Fibroblast of skin of left biceps (primary cell): ENCODE results near the gene ZNF787.
"Not testable (repeated sequence)": the region's sequence is repeated elsewhere in the genome, so short reads cannot be mapped to it uniquely, and the experiment has no call there.

ENCODE experiments used
- DNase-seq, 2 experiments: peaks; one replicate each; pipeline ENCODE4 v3.0.0-alpha.2; 2013; ENCODE audit warnings: low read depth in 2 of 2

ZNF787 gene

DNA sequence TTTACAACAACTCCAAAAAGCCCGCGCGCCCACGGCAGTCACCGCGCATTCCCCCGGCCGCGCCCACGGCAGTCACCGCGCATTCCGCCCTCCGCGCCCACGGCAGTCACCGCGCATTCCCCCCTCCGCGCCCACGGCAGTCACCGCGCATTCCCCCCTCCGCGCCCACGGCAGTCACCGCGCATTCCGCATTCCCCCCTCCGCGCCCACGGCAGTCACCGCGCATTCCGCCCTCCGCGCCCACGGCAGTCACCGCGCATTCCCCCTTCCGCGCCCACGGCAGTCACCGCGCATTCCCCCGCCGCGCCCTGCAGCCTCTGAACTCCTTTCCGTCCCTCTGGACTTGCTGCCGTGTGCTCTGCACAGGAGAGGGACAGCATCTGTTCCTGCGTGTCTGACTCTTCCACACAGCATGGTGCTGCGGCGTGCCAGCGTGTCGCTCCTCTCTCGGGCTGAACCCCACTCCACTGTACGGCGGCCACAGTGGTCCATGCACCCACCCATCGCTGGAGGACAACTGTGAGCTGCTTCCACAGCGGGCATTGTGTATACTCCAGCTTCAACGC lies 15.2 kb downstream of the ZNF787 start:
- not testable (repeated sequence) for DNase-seq

DNA sequence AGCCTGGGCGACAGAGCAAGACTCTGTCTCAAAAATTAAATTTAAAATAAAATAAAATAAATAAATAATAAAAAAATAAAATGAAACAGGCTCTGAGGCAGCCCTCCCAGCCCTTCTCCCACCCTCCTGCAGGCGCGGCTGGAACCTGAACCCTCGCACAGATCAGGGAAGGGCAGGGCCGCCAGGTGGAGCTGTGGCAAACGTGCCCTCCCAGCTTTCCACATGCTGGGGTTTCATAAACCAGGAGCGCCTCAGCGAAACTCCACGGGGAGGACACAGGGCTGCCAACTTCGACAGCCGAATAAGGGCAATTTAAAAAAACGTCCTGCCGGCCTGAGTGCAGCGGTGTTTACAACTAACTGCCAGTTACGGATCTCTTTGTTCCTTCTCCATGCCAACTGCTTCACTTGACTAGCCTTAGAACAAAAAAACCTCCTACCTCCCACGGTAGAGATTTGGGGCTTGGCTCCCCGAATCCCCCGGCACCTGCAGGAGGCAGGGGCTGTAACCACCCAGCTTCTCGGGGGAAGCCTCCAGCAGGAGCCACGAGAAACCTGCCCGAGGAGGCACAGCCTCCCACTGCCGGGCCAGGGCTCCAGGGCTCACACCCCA lies 15.9 kb downstream of the ZNF787 start:
- no peak for DNase-seq

DNA sequence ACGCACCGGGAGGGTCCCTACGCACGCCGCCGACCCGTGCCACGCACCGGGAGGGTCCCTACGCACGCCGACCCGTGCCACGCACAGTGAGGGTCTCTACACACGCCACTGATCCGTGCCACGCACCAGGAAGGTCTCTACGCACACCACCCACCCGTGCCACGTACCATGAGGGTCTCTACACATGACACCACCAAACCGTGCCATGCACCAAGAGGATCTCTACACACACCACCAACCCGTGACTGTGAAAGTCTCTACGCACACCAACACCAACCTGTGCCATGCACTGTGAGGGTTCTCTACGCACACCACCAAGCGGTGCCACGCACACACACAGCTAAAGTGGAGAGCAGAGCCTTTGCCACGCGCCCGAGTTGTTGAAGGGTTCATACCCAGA lies 16.7 kb downstream of the ZNF787 start:
- DNase-seq: no peak

DNA sequence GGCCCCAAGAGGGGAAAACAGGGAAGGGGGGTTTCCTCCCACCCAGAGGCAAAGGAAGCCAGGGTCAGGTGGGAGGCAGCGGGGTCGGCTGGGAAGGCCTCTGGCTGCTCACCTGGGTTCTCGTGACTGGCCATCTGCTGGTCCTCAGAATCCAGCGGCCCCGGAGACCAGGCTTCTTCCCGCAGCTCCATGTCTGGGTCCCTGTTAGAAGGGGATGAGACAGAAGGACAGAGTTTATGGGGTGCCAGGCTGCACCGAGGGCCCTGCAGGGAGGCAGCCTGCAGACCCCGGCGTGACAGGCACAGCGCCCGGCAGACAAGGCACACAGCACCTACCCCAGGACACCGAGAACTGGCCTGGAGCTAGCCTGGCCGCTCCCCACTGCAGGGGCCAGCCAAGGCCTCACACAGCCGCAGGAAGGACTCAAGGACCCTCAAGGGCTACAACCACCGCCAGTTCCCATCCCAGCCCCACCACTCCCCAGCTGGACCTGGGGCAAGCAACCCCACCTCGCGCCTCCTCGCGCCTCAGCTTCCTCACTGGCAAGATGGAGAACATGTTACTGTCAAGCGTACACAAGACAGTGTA lies 18.0 kb downstream of the ZNF787 start:
- no peak for DNase-seq

DNA sequence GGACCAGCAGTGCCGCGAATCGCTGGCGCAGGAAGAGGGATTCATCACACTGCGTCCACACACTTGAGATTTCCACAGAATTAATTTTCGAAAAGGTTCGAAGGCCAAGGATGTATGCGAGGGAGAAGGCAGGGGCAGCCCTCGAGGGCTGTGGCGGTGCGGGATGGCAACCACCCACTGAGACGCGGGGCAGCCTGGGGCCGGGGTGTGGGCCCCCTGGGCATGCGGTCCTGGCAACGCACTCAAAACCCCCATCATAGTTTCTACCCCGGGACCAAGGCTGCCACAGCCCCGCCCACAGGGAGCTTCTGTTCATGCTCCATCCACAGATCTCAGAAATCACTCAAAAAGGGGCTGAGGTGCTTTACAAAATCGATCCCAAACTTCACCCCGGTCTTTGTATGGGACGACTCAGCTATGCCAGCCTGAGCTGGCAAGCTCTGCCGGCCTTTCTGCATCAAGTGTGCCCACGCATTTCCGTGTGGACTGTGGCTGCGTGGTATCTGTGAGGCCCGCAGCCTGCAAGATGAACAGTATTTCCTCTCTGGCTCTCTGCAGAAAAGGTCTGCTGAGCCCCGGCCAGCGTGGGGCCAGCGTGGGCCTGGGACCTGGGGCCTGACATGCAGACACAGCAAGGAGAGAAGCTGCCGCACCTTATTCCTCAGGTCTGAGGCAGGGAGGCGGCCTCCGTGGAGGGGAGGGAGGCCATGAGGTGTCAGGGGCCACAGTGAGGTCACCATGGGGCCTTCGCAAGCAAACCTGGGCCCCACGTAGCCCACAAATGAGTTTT lies 19.2 kb downstream of the ZNF787 start:
- DNase-seq: no peak

DNA sequence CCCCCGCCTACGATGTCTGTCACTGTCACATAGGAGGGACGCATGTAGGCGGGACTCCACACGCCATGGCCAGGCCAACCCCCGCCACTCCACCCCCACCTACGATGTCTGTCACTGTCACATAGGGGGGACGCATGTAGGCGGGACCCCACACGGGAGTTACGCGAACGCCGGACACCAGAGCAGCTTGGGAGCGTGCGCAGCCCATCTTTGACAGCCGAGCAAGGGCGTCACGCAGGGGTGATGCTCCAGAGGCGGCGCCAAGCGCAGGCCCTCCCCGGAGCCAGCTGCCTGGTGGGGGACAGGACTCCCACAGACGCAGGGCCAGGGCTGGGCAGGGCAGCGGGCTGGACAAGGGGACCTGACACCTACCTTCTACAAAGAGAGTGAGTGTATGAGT lies 20.0 kb downstream of the ZNF787 start:
- no peak for DNase-seq

DNA sequence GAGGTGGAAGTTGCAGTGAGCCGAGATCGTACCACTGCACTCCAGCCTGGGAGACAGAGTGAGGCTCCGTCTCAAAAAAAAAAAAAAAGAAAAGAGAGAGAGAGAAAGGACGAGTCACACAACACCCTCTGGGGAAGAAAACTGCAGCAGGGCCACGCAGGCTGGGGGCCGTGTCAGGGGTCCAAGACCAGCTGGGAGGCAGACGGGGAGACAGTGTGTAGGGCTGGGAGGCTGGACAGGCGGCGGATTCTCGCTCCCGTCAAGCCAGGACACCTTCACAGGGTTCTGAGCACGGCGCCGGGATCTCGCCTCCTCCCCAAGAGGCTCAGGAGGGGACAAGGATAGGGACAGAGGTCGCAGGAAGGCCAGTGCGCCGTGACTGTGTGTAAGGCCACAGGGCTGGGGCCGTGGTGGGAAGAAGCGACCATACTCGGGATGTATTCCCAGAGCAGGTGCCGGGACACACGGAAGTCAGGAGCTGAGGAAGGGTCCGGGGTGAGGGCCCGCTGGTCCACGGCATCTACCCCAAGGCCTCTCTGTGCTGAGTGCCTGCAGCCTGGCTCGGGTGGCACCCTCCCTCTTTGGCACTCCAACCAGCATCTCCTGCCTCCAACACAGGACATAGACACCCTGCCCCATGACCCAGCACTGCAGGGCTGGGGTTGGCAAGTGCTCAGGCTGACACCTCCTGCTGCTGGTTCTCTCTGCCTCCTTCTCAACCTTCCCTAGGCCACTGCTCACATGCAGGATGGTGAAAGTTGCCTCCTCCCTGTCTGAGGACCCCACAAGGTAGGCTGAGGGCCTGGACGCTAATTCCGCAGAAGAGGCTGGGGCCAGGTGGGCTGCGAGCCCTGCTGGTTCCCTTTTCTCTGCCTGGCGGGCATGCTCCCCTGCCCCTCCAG lies 21.2 kb downstream of the ZNF787 start:
- DNase-seq: no peak

DNA sequence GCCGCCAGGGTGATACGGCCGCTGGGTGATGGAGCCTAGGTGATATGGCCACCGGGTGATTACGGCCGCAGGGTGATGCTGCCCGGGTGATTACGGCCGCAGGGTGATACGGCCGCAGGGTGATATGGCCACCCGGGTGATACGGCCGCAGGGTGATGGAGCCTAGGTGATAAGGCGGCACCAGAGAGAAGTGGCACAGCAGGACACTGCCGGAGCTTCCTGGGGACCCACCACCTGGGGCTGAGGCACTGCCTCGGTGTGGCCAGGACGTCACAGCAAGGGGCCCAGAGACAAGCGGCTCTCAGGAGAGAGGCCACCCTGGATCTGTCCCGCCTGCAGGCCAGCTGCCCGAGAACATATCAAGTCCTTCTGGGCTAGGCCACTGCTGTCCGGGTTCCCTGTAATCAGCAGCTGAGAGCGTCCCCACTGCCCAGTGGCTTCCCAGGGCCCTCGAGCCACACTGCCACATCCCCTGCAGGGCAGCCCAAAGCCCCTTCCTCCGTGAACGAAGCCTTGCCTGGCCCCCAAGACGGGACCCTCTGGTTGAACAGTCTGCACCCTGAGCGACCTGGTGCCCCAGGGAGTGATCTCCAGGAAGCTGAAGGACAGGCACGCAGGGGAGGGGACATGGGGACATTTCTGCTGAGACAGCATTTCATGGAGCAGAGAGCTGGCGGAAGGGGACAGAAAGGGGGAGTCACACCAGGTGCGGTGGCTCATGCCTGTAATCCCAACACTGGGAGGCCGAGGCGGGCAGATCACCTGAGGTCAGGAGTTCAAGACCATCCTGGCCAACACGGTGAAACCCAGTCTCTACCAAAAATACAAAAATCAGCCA lies 22.1 kb downstream of the ZNF787 start:
- DNase-seq: no peak

DNA sequence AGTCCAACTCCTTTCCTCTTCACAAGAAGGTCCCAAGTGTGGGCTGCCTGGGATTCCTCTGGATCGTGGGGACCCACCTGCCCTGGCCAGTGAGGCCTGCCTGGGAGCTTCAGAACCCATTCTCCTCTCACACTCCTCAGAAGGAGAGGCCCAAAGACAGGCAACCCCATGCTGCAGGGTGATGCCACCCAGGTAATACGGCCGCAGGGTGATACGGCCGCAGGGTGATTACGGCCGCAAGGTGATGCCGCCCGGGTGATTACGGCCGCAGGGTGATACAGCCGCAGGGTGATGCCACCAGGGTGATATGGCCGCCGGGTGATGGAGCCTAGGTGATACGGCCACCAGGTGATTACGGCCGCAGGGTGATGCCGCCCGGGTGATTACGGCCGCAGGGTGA lies 22.9 kb downstream of the ZNF787 start:
- DNase-seq: not testable (repeated sequence)

DNA sequence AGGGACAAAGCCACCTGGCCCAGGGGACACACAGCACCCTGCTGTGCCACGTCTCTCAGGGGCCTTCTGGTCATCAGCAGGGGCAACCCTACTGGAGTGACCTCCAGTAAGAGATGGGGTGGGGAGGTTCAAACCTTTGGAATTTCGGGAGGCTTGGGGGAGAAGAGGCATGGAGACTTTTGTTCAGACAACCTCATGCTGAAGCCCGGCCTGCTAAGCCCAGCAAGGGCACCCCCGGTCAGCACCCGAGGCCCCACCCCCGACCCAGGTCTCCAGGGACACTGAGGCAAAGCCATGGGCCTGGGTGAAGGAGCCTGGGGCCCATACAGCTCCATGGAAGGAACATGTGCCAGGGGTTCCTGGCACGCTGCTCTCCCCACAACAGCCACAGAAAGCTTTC lies 23.3 kb downstream of the ZNF787 start:
- DNase-seq: no peak

DNA sequence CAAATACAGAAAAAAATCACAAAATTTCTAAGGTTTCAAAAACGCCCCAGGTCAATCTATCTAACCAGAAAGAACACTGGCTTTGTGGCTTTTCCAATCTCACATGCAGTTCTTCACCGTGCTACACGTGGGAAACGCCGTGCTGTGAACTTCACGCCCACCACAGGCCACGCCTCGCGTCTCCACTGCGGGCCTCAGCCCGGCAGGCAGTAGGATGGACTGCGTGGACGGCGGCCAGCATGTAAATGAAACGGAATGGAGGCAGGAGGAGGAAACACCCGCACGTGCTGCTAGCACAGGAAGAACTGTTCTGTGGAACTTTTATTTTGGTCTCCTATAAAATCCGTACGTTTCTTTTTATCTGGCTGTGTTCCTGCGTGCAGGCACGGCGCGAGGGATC lies 23.8 kb downstream of the ZNF787 start:
- DNase-seq: no peak

DNA sequence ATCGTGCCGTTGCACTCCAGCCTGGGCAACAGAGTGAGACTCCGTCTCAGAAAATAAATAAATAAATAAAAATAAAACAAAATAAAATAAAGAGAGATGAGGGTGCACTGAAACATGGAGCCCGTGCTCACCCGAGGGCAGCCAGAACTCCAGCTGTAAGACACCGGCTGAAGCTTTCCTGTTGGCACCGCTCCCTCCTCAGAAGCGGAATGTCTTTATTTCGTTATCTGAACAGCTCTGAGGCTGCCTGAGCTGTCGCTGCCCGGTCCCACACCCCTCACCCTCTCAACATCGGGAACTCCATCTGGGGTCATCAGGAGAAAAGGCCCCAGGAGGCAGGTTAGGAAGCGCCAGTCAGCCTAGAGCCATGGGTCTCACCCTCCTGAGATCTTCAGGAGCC lies 24.4 kb downstream of the ZNF787 start:
- no peak for DNase-seq

DNA sequence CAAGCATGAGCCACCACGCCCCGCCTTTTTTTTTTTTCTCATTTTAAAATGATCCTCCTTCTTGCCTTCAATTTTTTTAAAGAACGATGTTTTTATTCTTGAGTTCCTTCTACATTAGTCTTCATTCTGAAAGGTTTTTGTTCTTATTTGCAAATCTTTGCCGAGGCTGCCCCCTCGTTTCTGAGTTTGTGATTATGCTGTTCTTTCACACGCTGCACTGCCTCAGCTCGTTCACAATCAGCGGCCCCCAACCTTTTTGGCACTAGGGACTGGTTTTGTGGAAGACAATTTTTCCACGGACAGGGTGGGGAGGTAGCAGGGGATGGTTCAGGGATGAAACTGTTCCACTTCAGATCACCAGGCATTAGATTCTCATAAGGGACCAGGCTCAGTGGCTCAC lies 26.6 kb downstream of the ZNF787 start:
- DNase-seq: no peak

DNA sequence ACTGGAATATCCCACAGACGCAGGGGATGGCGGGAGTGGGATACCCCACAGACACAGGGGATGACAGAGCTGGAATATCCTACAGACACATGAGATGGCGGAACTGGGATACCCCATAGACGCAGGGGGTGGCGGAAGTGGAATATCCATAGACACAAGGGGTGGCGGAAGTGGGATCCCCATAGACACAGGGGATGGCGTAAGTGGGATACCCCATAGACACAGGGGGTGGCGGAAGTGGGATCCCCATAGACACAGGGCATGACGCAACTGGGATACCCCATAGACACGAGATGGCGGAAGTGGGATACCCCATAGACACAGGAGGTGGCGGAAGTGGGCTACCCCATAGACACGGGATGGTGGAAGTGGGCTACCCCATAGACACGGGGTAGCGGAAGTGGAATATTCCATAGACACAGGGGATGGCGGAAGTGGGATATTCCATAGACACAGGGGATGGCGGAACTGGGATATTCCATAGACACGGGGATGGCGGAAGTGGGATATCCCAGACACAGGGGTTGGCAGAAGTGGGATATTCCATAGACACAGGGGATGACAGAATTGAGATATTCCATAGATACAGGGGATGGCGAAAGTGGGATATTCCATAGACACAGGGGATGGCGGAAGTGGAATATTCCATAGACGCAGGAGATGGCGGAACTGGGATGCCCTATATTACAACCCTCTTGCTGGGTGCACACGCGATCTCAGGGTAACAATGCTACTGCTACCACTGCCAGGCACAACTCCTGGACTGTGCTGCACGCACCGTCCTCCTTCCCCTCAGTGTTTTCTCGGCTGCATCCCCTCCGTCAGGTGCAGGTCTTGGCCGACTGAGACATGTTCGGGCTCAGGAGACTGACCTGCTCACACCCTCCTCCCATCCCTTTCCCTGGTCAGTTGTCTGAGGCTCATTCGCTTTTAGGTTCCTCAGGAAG lies 28.1 kb downstream of the ZNF787 start:
- DNase-seq: no peak

DNA sequence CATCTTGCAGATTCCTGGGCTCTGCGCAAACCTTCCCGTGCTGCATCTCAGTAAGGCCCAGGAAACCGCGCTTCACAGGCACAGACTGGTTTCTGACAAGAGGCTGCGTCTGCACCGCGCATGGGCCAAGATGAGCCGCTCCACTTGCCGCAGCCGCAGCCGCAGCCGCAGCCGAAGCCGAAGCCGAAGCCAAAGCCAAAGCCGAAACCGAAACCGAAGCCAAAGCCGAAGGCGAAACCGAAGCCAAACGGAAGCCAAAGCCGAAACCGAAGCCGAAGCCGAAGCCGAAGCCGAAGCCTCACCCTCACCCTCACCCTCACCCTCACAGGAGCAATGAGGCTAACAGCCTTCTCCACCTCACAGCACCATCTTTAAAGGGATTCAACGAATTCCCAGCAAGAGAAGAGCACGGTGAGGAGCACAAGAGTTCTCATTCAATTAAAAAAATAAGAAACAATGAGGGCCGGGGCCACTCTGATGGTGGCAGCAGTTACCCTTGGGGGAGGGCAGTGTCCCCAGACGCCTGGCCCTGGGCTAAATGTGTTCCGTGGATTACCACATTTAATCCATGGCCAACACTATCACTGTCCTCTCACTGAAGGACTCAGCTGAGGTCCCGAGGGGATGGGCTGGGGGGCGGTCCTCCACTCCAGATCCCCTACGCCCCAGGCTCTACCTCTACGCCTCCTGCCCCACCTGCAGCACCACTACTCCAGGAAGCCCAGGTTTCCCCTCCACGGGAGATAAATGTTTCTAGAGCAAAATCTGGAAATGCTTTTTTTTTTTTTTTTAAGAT lies 29.1 kb downstream of the ZNF787 start:
- DNase-seq: no peak

DNA sequence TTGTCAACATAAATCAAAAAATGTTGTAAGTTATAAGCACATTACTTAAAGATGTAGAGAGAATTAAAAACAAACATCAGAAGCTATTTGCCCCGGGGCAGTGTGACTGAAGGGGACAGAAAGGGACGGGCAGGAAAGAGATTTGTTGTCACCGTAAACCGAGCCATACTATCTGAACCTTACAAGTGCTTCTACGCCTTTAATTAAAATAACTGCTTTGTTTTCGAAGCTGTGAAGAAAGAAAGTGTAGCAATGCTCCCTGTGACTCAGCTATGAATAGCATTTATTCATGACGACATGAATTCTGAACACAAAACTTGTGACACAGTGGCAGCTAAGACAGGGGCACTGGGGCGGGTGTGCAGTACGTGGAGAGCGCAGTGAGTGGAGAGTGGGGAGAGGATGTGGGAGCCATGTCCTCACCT lies 30.0 kb downstream of the ZNF787 start:
- no peak for DNase-seq

DNA sequence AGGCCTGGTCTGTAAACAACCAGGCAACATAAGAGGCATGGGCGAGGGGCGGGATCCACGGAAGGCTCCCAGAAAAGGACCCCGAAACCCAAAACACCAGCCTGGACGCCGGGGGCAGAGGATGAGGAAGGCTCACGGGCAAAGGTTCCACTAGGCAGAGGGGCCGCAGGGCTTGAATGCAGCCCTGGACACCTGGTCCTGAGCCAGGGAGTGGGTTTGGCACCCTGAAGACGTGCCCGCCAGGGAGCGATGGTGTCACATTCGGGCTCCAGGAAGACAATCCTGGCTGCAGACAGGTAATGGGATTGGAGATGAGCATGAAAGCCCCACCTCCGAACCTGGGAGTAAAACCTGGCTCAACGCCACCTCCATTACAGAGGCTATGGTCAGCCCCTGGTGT lies 31.8 kb downstream of the ZNF787 start:
- DNase-seq: no peak

DNA sequence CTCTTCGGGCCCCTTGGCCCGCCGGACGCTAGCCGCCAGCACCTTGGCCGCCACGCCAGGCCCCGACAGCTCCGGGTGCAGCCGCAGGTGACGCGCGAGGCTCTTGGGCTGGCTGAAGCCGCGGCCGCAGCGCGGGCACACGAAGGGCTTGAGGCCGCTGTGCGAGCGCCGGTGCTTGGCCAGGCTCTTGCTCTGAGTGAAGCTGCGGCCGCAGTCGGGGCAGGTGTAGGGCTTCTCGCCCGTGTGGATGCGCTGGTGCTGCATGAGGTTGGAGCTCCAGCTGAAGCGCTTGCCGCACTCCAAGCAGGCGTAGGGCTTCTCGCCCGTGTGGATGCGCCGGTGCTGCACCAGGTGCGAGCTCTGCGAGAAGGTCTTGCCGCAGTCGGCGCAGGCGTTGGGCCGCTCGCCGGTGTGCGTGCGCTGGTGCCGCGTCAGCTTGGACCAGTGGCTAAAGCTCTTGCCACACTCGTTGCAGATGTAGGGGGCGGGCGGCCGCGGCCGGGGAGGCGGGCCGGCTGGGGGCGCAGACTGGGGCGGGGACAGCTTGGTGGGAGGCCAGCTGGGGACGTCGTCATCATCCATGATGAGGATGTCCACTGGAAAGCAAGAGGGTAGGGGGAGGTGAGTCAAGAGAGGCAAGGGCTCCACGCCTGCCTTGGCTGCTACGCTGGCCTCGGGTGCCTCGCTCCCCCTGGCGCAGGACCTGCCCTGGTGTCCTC lies 32.4 kb downstream of the ZNF787 start:
- no peak for DNase-seq
